MCF 10A (cell line): ENCODE results near the gene AIRE. TPM values are rescaled to one million over a fixed set of nuclear protein-coding genes. Genes with fewer than 3 reads are reported as not detected.

Source experiments
- BruUV-seq: library from RNA; stranded (reverse); fragments of 400-500 nt; replicated peaks from 2 replicates; lab custom pipeline; 2021; lab: Mats Ljungman, UMichigan
- CTCF ChIA-PET: fragments of 300-600 bp; sonication (Branson Sonifier 250); formaldehyde crosslinking; extraction: SDS; loops from one replicate; lab custom pipeline; 2021; ENCODE audit warnings: antibody characterized with exemption, inconsistent platforms; lab: Yijun Ruan, JAX
- POLR2A ChIA-PET: fragments of 300-600, 350-650 bp; sonication (Branson Sonifier 250); formaldehyde crosslinking; extraction: SDS; loops from one replicate; lab custom pipeline; 2020; ENCODE audit warnings: antibody characterized with exemption, inconsistent platforms; lab: Yijun Ruan, JAX
- DNase-seq: peaks from one replicate; pipeline ENCODE4 v3.0.0-alpha.2; 2018; ENCODE audit not compliant: unreplicated experiment
- H3K27ac Mint-ChIP-seq: one replicate; pipeline ENCODE4 v1.8.0; 2022; ENCODE audit warnings: mild to moderate bottlenecking, low read depth, mixed read lengths; ENCODE audit not compliant: unreplicated experiment
- H3K27me3 Mint-ChIP-seq: one replicate; pipeline ENCODE4 v1.8.0; 2022; ENCODE audit warnings: mixed read lengths; ENCODE audit not compliant: insufficient read depth, unreplicated experiment
- H3K36me3 Mint-ChIP-seq: one replicate; pipeline ENCODE4 v1.8.0; 2022; ENCODE audit warnings: mild to moderate bottlenecking, moderate library complexity, mixed read lengths; ENCODE audit not compliant: insufficient read depth, unreplicated experiment
- H3K4me1 Mint-ChIP-seq: one replicate; pipeline ENCODE4 v1.8.0; 2022; ENCODE audit warnings: mixed read lengths; ENCODE audit not compliant: insufficient read depth, unreplicated experiment
- H3K4me3 Mint-ChIP-seq: one replicate; pipeline ENCODE4 v1.8.0; 2022; ENCODE audit warnings: mild to moderate bottlenecking, moderate library complexity, mixed read lengths; ENCODE audit not compliant: unreplicated experiment
- H3K9me3 Mint-ChIP-seq: one replicate; pipeline ENCODE4 v1.8.0; 2022; ENCODE audit warnings: mixed read lengths; ENCODE audit not compliant: unreplicated experiment
- CTCF ChIP-seq: fragments of 200-600 bp; IDR thresholded peaks from one replicate; pipeline ENCODE4 v1.8.0; 2022; ENCODE audit warnings: antibody characterized with exemption, mild to moderate bottlenecking; ENCODE audit not compliant: unreplicated experiment
- intact Hi-C: fragments of 100-400 bp; cut with micrococcal nuclease; formaldehyde crosslinking; loops from 2 replicates; pipeline ENCODE4 v1.14.1; 2022
- total RNA-seq: library from RNA; stranded (reverse); gene quantifications from 2 replicates; pipeline ENCODE4 v1.2.3, GENCODE V29; 2022

AIRE gene
- total RNA-seq, 1 experiment from 2014 or later, result not detected

- no TSS peak for BruUV-seq
- ChIA-PET POLR2A (interaction anchor here (0.6 to 2.4 kb wide), 7 partner anchors 22 to 541 kb away, joined by 3 to 10 read pairs (median 3); partner anchors contain the start of gene CFAP410), CTCF (interaction anchor here (0.6 to 1.0 kb wide), 2 partner anchors 324 to 1767 kb away, joined by 3 to 5 read pairs; no protein-coding TSS in a partner anchor)
Observed at GRCh38 chr21:44299458-44300261, 14.0 kb downstream of the AIRE start, which contains the start of gene PFKL. TSS of gene PFKL (plus strand) at chr21:44300053. CDS start at chr21:44300106, 53 bp downstream.

GRCh38 chr21:44300262-44300959 lies 14.7 kb downstream of the AIRE start:
- Mint-ChIP-seq H3K36me3 (peaks cover 6% of the 10 kb centered on the region), H3K27me3 (no peaks in the 10 kb centered on the region), H3K9me3 (no peaks in the 10 kb centered on the region), H3K4me1 (peaks cover 3% of the 10 kb centered on the region), H3K4me3 (peak overlapping the region; percentile 72), H3K27ac (peak overlapping the region; percentile 54)
- POLR2A ChIA-PET, result interaction anchor here (0.9 to 2.4 kb wide), 3 partner anchors 23 to 38 kb away, joined by 3 to 10 read pairs (median 4); partner anchors contain the start of gene CFAP410
- CTCF ChIA-PET, result interaction anchor here (0.6 kb wide), 1 partner anchor 36 kb away, joined by 3 read pairs; no protein-coding TSS in a partner anchor
- intact Hi-C loops, result no loop called here
- no peak for TF ChIP-seq CTCF
- DNase-seq, result peak; percentile 57
- BruUV-seq, result no TSS peak

More at GRCh38 chr21:44299458-44300261, 14.0 kb downstream of the AIRE start, which contains the start of gene PFKL:
- H3K36me3 Mint-ChIP-seq, result peaks cover under 1% of the 10 kb centered on the region
- H3K27ac Mint-ChIP-seq, result peak within 1 kb of the TSS; percentile 69
- H3K4me3 Mint-ChIP-seq, result peak within 1 kb of the TSS; percentile 72
- peak; percentile 54 for DNase-seq
- no peaks in the 10 kb centered on the region for H3K27me3 Mint-ChIP-seq
- no peak for TF ChIP-seq CTCF
- H3K4me1 Mint-ChIP-seq, result no peaks in the 10 kb centered on the region
- H3K9me3 Mint-ChIP-seq, result no peaks in the 10 kb centered on the region
- intact Hi-C loops, result no loop called here

- DNase-seq, result no peak
- H3K27ac Mint-ChIP-seq, result peak overlapping the region; percentile 54
- intact Hi-C loops, result no loop called here
- H3K4me1 Mint-ChIP-seq, result peaks cover 3% of the 10 kb centered on the region
- peak overlapping the region; percentile 72 for H3K4me3 Mint-ChIP-seq
- no peaks in the 10 kb centered on the region for H3K9me3 Mint-ChIP-seq
- CTCF ChIA-PET, result interaction anchor here (0.6 kb wide), 1 partner anchor 37 kb away, joined by 3 read pairs; no protein-coding TSS in a partner anchor
- no peak for TF ChIP-seq CTCF
- H3K36me3 Mint-ChIP-seq, result peaks cover 6% of the 10 kb centered on the region
- POLR2A ChIA-PET, result interaction anchor here (1.5 kb wide), 1 partner anchor 37 kb away, joined by 4 read pairs; no protein-coding TSS in a partner anchor
- no peaks in the 10 kb centered on the region for H3K27me3 Mint-ChIP-seq
- BruUV-seq, result no TSS peak
Observed at GRCh38 chr21:44301141-44301540, 15.5 kb downstream of the AIRE start.
